ENCODE results near the gene TAS2R39. TPM values are rescaled to one million over a fixed set of nuclear protein-coding genes. Genes with fewer than 3 reads are reported as not detected.
"Not testable (repeated sequence)": the region's sequence is repeated elsewhere in the genome, so short reads cannot be mapped to it uniquely, and the experiment has no call there.

The TAS2R39 gene
- polyA plus RNA-seq (2013, experiment 1 of 2), result not detected
- polyA plus RNA-seq (2013, experiment 2 of 2), result not detected

GRCh38 chr7:143183024-143183423 lies at the start of gene TAS2R39:
Gene TAS2R39 (plus strand): TSS chr7:143183419. CDS start chr7:143183419, 0 bp downstream.
- Histone ChIP-seq H3K4me3 (ENCODE audit: extremely low read depth, insufficient read depth, low read length, poor library complexity, severe bottlenecking) (no peak within 1 kb of the TSS), H3K9me3 (ENCODE audit: control insufficient read depth, low read length) (peaks cover under 1% of the 10 kb centered on the region), H3K27ac (ENCODE audit: low read depth, low read length, severe bottlenecking) (no peak within 1 kb of the TSS), H3K4me1 (ENCODE audit: control insufficient read depth, insufficient read depth, low read length, poor library complexity, severe bottlenecking) (no peaks in the 10 kb centered on the region), H3K36me3 (ENCODE audit: control insufficient read depth, insufficient read depth, low read length) (no peaks in the 10 kb centered on the region)
- WGBS, 2 experiments (ENCODE audit: insufficient coverage in 2 of 2), result 100% methylated on average over 1 of the region's 3 CpGs; no CpG with 5 or more reads in 1 of the 2 experiments

DNA sequence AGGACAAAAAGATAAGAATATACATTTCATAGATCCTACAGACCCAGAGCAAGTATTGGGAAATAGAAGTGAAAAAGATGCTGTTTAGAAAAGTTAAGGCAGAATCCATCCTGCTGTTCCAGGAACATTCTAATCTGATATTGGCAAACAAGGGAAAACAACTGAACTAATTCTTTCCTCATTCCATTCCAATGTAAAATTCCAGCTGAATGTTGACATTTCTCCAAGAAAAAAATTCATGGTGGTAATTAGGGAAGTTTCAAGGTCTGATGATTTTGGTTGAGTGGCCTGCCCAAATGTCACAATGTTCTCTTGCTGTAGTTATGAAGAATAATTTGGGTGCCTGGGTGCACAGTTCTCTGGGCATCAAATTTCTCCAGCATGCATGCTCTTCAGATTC lies 36.1 kb upstream of the TAS2R39 start:
- no peaks in the 10 kb centered on the region for H3K36me3 ChIP-seq (ENCODE audit: control insufficient read depth, insufficient read depth, low read length)
- no peak overlapping the region for H3K4me3 ChIP-seq (ENCODE audit: extremely low read depth, insufficient read depth, low read length, poor library complexity, severe bottlenecking)
- H3K27ac ChIP-seq (ENCODE audit: low read depth, low read length, severe bottlenecking), result no peak overlapping the region
- no peaks in the 10 kb centered on the region for H3K4me1 ChIP-seq (ENCODE audit: control insufficient read depth, insufficient read depth, low read length, poor library complexity, severe bottlenecking)
- no peaks in the 10 kb centered on the region for H3K9me3 ChIP-seq (ENCODE audit: control insufficient read depth, low read length)

- no peak overlapping the region for H3K27ac ChIP-seq (ENCODE audit: low read depth, low read length, severe bottlenecking)
- 71 to 74% methylated on average over 4 of the region's 4 CpGs for WGBS, 2 experiments (ENCODE audit: insufficient coverage in 2 of 2)
- H3K36me3 ChIP-seq (ENCODE audit: control insufficient read depth, insufficient read depth, low read length), result no peaks in the 10 kb centered on the region
- H3K4me3 ChIP-seq (ENCODE audit: extremely low read depth, insufficient read depth, low read length, poor library complexity, severe bottlenecking), result no peak overlapping the region
- H3K9me3 ChIP-seq (ENCODE audit: control insufficient read depth, low read length), result no peaks in the 10 kb centered on the region
- no peaks in the 10 kb centered on the region for H3K4me1 ChIP-seq (ENCODE audit: control insufficient read depth, insufficient read depth, low read length, poor library complexity, severe bottlenecking)
These were observed 35.2 kb upstream of the TAS2R39 start for GRCh38 chr7:143148050-143148449.

DNA sequence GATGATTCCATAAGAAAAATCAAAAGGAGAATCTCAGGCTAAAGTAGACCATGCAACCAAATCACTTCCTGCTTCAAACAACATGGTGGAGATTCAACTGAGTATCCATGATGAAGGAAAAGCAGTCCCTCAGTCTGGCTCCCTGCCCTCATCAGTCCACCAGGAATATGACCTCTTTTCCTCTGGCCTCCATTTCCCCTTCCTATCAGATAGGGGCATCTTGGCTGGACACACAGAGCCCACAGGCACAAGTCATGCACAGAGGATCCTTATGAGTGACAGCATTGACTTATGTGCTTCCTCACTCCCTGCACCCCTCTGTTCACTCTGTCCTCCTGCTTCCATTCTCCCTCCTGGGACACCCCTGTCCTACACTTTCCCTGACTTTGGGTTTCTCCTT lies 34.6 kb upstream of the TAS2R39 start:
- Histone ChIP-seq H3K27ac (ENCODE audit: low read depth, low read length, severe bottlenecking) (no peak overlapping the region), H3K9me3 (ENCODE audit: control insufficient read depth, low read length) (no peaks in the 10 kb centered on the region), H3K4me3 (ENCODE audit: extremely low read depth, insufficient read depth, low read length, poor library complexity, severe bottlenecking) (no peak overlapping the region), H3K4me1 (ENCODE audit: control insufficient read depth, insufficient read depth, low read length, poor library complexity, severe bottlenecking) (no peaks in the 10 kb centered on the region), H3K36me3 (ENCODE audit: control insufficient read depth, insufficient read depth, low read length) (no peaks in the 10 kb centered on the region)

DNA sequence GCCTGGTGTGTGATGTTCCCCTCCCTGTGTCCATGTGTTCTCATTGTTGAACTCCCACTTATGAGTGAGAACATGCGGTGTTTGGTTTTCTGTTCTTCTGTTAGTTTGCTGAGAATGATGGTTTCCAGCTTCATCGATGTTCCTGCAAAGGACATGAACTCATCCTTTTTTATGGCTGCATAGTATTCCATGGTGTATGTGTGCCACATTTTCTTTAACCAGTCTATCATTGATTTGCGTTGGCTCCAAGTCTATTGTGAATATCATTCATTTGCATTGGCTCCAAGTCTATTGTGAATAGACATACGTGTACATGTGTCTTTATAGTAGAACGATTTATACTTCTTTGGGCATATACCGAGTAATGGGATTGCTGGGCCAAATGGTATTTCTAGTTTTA lies 32.5 kb upstream of the TAS2R39 start:
- H3K9me3 ChIP-seq (ENCODE audit: control insufficient read depth, low read length); H3K4me3 ChIP-seq (ENCODE audit: extremely low read depth, insufficient read depth, low read length, poor library complexity, severe bottlenecking); H3K36me3 ChIP-seq (ENCODE audit: control insufficient read depth, insufficient read depth, low read length); H3K4me1 ChIP-seq (ENCODE audit: control insufficient read depth, insufficient read depth, low read length, poor library complexity, severe bottlenecking); H3K27ac ChIP-seq (ENCODE audit: low read depth, low read length, severe bottlenecking): not testable (repeated sequence)
- WGBS, 2 experiments (ENCODE audit: insufficient coverage in 2 of 2), result 63 to 100% methylated on average over 1 to 4 of the region's 6 CpGs

- not testable (repeated sequence) for H3K4me1 ChIP-seq (ENCODE audit: control insufficient read depth, insufficient read depth, low read length, poor library complexity, severe bottlenecking); H3K9me3 ChIP-seq (ENCODE audit: control insufficient read depth, low read length); H3K4me3 ChIP-seq (ENCODE audit: extremely low read depth, insufficient read depth, low read length, poor library complexity, severe bottlenecking); H3K36me3 ChIP-seq (ENCODE audit: control insufficient read depth, insufficient read depth, low read length); H3K27ac ChIP-seq (ENCODE audit: low read depth, low read length, severe bottlenecking)
- 90% methylated on average over 3 of the region's 3 CpGs; no CpG with 5 or more reads in 1 of the 2 experiments for WGBS, 2 experiments (ENCODE audit: insufficient coverage in 2 of 2)
These were observed 24.6 kb upstream of the TAS2R39 start for GRCh38 chr7:143158617-143159016.

DNA sequence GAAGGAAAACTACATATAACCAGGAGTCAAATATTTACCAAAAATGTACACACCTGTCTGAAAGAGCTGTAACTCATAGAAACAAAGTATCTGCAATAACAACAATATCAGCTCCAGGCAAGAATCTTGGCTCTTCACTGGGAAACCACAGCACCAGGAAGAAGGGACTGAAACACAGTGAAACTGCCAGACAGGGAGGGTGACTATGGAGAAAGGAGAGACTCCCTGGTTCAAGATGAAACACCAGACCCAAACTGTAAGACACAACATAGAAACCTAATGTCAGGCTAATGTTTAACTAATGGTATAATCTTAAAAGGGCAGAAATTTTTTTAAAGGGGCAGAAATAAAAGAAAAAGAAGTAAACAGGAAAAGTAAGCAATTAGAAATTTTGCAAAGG lies 11.5 kb upstream of the TAS2R39 start:
- H3K9me3 ChIP-seq (ENCODE audit: control insufficient read depth, low read length), result no peaks in the 10 kb centered on the region
- H3K36me3 ChIP-seq (ENCODE audit: control insufficient read depth, insufficient read depth, low read length), result no peaks in the 10 kb centered on the region
- no peak overlapping the region for H3K4me3 ChIP-seq (ENCODE audit: extremely low read depth, insufficient read depth, low read length, poor library complexity, severe bottlenecking)
- no peaks in the 10 kb centered on the region for H3K4me1 ChIP-seq (ENCODE audit: control insufficient read depth, insufficient read depth, low read length, poor library complexity, severe bottlenecking)
- no peak overlapping the region for H3K27ac ChIP-seq (ENCODE audit: low read depth, low read length, severe bottlenecking)

DNA sequence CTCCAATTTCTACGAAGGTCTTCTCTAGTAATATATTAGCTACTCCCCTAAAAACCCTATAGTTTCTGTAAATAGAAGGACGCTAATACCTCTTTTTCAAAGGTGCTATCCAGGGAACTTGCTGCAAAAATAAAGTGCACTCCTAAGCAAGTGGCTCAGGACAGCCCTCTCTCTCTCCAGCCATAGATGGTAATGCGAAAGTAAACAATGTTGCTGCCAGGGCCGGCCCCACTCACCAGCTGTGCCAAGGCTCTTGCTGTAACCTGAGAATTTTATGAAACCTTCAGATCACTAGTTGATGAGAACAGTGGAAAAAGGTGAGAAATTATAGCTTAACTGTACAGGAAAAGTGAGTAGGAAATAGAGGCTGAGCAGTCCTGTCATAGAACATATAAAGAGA lies 10.9 kb upstream of the TAS2R39 start:
- Histone ChIP-seq H3K4me3 (ENCODE audit: extremely low read depth, insufficient read depth, low read length, poor library complexity, severe bottlenecking) (no peak overlapping the region), H3K4me1 (ENCODE audit: control insufficient read depth, insufficient read depth, low read length, poor library complexity, severe bottlenecking) (no peaks in the 10 kb centered on the region), H3K27ac (ENCODE audit: low read depth, low read length, severe bottlenecking) (no peak overlapping the region), H3K9me3 (ENCODE audit: control insufficient read depth, low read length) (no peaks in the 10 kb centered on the region), H3K36me3 (ENCODE audit: control insufficient read depth, insufficient read depth, low read length) (no peaks in the 10 kb centered on the region)
- 75 to 96% methylated on average over 2 to 3 of the region's 4 CpGs for WGBS, 2 experiments (ENCODE audit: insufficient coverage in 2 of 2)

DNA sequence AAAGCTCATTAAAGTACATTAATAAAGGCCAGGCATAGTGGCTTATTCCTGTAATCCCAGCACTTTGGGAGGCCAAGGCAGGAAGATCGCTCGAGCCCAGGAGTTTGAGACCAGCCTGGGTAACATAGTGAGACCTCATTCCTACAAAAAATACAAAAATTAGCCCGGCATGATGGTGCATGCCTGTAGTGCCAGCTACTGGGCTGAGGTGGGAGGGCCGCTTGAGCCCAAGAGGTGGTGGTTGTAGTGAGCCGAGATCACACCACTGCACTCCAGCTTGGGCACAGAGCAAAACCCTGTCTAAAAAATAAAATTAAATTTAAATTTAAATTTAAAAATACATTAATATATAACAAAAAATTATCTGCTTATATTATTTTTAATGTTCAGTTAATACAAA lies 7.1 kb upstream of the TAS2R39 start:
- no peak overlapping the region for H3K4me3 ChIP-seq (ENCODE audit: extremely low read depth, insufficient read depth, low read length, poor library complexity, severe bottlenecking)
- 100% methylated on average over 2 of the region's 5 CpGs; no CpG with 5 or more reads in 1 of the 2 experiments for WGBS, 2 experiments (ENCODE audit: insufficient coverage in 2 of 2)
- peaks cover 5% of the 10 kb centered on the region for H3K9me3 ChIP-seq (ENCODE audit: control insufficient read depth, low read length)
- no peaks in the 10 kb centered on the region for H3K36me3 ChIP-seq (ENCODE audit: control insufficient read depth, insufficient read depth, low read length)
- no peaks in the 10 kb centered on the region for H3K4me1 ChIP-seq (ENCODE audit: control insufficient read depth, insufficient read depth, low read length, poor library complexity, severe bottlenecking)
- no peak overlapping the region for H3K27ac ChIP-seq (ENCODE audit: low read depth, low read length, severe bottlenecking)

- Histone ChIP-seq H3K27ac (ENCODE audit: low read depth, low read length, severe bottlenecking) (no peak overlapping the region), H3K9me3 (ENCODE audit: control insufficient read depth, low read length) (peaks cover 5% of the 10 kb centered on the region), H3K4me1 (ENCODE audit: control insufficient read depth, insufficient read depth, low read length, poor library complexity, severe bottlenecking) (no peaks in the 10 kb centered on the region), H3K4me3 (ENCODE audit: extremely low read depth, insufficient read depth, low read length, poor library complexity, severe bottlenecking) (no peak overlapping the region), H3K36me3 (ENCODE audit: control insufficient read depth, insufficient read depth, low read length) (no peaks in the 10 kb centered on the region)
- no CpG with 5 or more reads among the region's 2 CpGs for WGBS, 2 experiments (ENCODE audit: insufficient coverage in 2 of 2)
These were observed 5.7 kb upstream of the TAS2R39 start for GRCh38 chr7:143177374-143178119.

DNA sequence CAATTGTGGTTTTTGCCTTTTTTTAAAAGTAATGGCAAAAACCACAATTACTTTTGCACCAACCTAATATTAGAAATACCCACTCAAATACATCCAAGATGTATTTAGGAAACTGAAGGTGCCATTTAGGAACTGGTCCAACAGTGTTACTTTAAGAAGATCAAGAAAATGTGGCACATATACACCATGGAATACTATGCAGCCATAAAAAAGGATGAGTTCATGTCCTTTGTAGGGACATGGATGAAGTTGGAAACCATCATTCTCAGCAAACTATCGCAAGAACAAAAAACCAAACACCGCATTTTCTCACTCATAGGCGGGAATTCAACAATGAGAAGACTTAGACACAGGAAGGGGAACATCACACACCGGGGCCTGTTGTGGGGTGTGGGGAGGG lies 2.4 kb upstream of the TAS2R39 start:
- WGBS, 2 experiments (ENCODE audit: insufficient coverage in 2 of 2), result 80% methylated on average over 1 of the region's 4 CpGs; no CpG with 5 or more reads in 1 of the 2 experiments
- not testable (repeated sequence) for H3K4me3 ChIP-seq (ENCODE audit: extremely low read depth, insufficient read depth, low read length, poor library complexity, severe bottlenecking); H3K36me3 ChIP-seq (ENCODE audit: control insufficient read depth, insufficient read depth, low read length); H3K27ac ChIP-seq (ENCODE audit: low read depth, low read length, severe bottlenecking); H3K9me3 ChIP-seq (ENCODE audit: control insufficient read depth, low read length); H3K4me1 ChIP-seq (ENCODE audit: control insufficient read depth, insufficient read depth, low read length, poor library complexity, severe bottlenecking)
